HepG2 (cell line): Measurements from ENCODE around the gene SIK2. TPM values are rescaled to one million over a fixed set of nuclear protein-coding genes. Genes with fewer than 3 reads are reported as not detected.

Experiments
- ATAC-seq: fragments of 200-7000 bp; cut with Tn5 transposase; 3 replicates; pipeline ENCODE4 v1.9.1; 2020; ENCODE audit warnings: mild to moderate bottlenecking, moderate library complexity
- BruUV-seq: library from RNA; stranded (reverse); fragments of 400-500 nt; replicated peaks from 2 replicates; lab custom pipeline; 2021; lab: Mats Ljungman, UMichigan
- CTCF ChIA-PET: fragments of 300-600 bp; formaldehyde crosslinking; extraction: SDS; loops from one replicate; lab custom pipeline; 2021; ENCODE audit warnings: low total read pairs, inconsistent platforms, low intra/inter-chr PET ratio; lab: Yijun Ruan, JAX
- POLR2A ChIA-PET: fragments of 350-600 bp; sonication (Branson Sonifier 250); formaldehyde crosslinking; loops from one replicate; lab custom pipeline; 2020; ENCODE audit warnings: antibody characterized with exemption, inconsistent platforms; lab: Yijun Ruan, JAX
- DNase-seq: peaks from one replicate; pipeline ENCODE4 v3.0.0-alpha.2; 2015; ENCODE audit warnings: low spot score
- FAIRE-seq: peaks from 3 replicates; lab custom pipeline; 2011; peaks lifted over from hg19 to GRCh38; lab: Jason Lieb, UNC
- H2AFZ ChIP-seq: one replicate; pipeline ENCODE4 v1.6.1; 2011; ENCODE audit warnings: low read length, inconsistent platforms
- H3K27ac ChIP-seq: fragments of 300-600 bp; 3 replicates; pipeline ENCODE4 v1.8.0; 2011; ENCODE audit warnings: mixed run types, mild to moderate bottlenecking, mixed read lengths, low read length, inconsistent platforms; ENCODE audit not compliant: insufficient read depth; ENCODE audit errors: extremely low read length
- H3K27me3 ChIP-seq, 2 experiments: fragments of 200-600 bp in 1 of 2; 2 replicates in 1 of 2; 3 replicates in 1 of 2; pipeline versions ENCODE4 v1.6.0 to v1.8.0; 2011; ENCODE audit warnings: low read length in 2 of 2, mild to moderate bottlenecking in 2 of 2, moderate library complexity in 2 of 2, inconsistent platforms in 1 of 2; ENCODE audit not compliant: insufficient read depth in 2 of 2, control insufficient read depth in 1 of 2
- H3K36me3 ChIP-seq, 2 experiments: fragments of 200-600 bp in 1 of 2; replicated peaks in 1 of 2; 2 replicates in 1 of 2; 3 replicates in 1 of 2; pipeline versions ENCODE4 v1.5.1 to v1.8.0; 2011; ENCODE audit warnings: low read length in 2 of 2, inconsistent platforms in 1 of 2; ENCODE audit not compliant: insufficient read depth in 2 of 2, control insufficient read depth in 1 of 2
- H3K4me1 ChIP-seq: 2 replicates; pipeline ENCODE4 v1.5.1; 2012; ENCODE audit warnings: low read length, inconsistent platforms; ENCODE audit not compliant: insufficient read depth
- H3K4me2 ChIP-seq: 2 replicates; pipeline ENCODE4 v1.6.0; 2011; ENCODE audit warnings: low read depth, low read length, inconsistent platforms
- H3K4me3 ChIP-seq, 3 experiments: fragments of 200-600 bp in 1 of 3; sonication (generic), shearing (Covaris generic) in 1 of 3; replicated peaks in 1 of 3; 2 replicates each; pipeline ENCODE4 v1.5.1; 2011 to 2016; ENCODE audit warnings: low read length in 3 of 3, inconsistent platforms in 2 of 3, low read depth in 2 of 3, mild to moderate bottlenecking in 2 of 3, control low read depth in 1 of 3, mixed read lengths in 1 of 3; ENCODE audit not compliant: insufficient read depth in 1 of 3
- H3K79me2 ChIP-seq: one replicate; pipeline ENCODE4 v1.6.1; 2011; ENCODE audit warnings: low read length, inconsistent platforms; ENCODE audit not compliant: insufficient read depth
- H3K9ac ChIP-seq: 2 replicates; pipeline ENCODE4 v1.6.0; 2011; ENCODE audit warnings: mild to moderate bottlenecking, low read depth, low read length, inconsistent platforms; ENCODE audit not compliant: insufficient read depth
- H3K9me3 ChIP-seq: 2 replicates; pipeline ENCODE4 v1.5.1; 2012; ENCODE audit warnings: mild to moderate bottlenecking, low read length
- H4K20me1 ChIP-seq: 2 replicates; pipeline ENCODE4 v1.6.0; 2011; ENCODE audit warnings: inconsistent platforms, mild to moderate bottlenecking, low read length, moderate library complexity; ENCODE audit not compliant: insufficient read depth
- AGO2 ChIP-seq: fragments of 200-400 bp; formaldehyde crosslinking; optimal IDR thresholded peaks from 2 replicates; pipeline ENCODE3; 2017; ENCODE audit warnings: mild to moderate bottlenecking, low read depth, low read length, moderate library complexity
- BCLAF1 ChIP-seq: fragments of 450-650 bp; IDR thresholded peaks from 2 replicates; pipeline ENCODE4 v1.6.1; 2017; ENCODE audit warnings: mild to moderate bottlenecking
- FOSL2 ChIP-seq: sonication (generic); formaldehyde crosslinking; IDR thresholded peaks from 2 replicates; pipeline ENCODE4 v1.4.0; 2020; ENCODE audit warnings: missing genetic modification reagents
- HIVEP1 ChIP-seq: sonication (generic); formaldehyde crosslinking; IDR thresholded peaks from 2 replicates; pipeline ENCODE4 v1.4.0; 2020; ENCODE audit warnings: mild to moderate bottlenecking, missing genetic modification reagents
- HOXA9 ChIP-seq: sonication (generic); formaldehyde crosslinking; IDR thresholded peaks from 2 replicates; pipeline ENCODE4 v1.8.1; 2022; ENCODE audit warnings: missing genetic modification reagents, mild to moderate bottlenecking, moderate library complexity, borderline replicate concordance
- MIER3 ChIP-seq: IDR thresholded peaks from 2 replicates; pipeline ENCODE4 v1.6.1; 2016; ENCODE audit warnings: missing compliant biosample characterization, borderline replicate concordance
- SP2 ChIP-seq: sonication (generic); formaldehyde crosslinking; IDR thresholded peaks from 2 replicates; pipeline ENCODE4 v1.5.1; 2020; ENCODE audit warnings: mild to moderate bottlenecking, missing genetic modification reagents
- TRAFD1 ChIP-seq: sonication (generic); formaldehyde crosslinking; IDR thresholded peaks from 2 replicates; pipeline ENCODE4 v1.5.1; 2020; ENCODE audit warnings: missing genetic modification reagents, mild to moderate bottlenecking, borderline replicate concordance
- ZNF256 ChIP-seq: sonication (generic); formaldehyde crosslinking; conservative IDR thresholded peaks from 2 replicates; pipeline ENCODE4 v1.4.0; 2020; ENCODE audit warnings: missing genetic modification reagents
- ZNF337 ChIP-seq: sonication (generic); formaldehyde crosslinking; IDR thresholded peaks from 2 replicates; pipeline ENCODE4 v1.5.1; 2020; ENCODE audit warnings: missing genetic modification reagents, low read depth, mild to moderate bottlenecking, borderline replicate concordance
- ZNF484 ChIP-seq: sonication (generic); formaldehyde crosslinking; IDR thresholded peaks from 2 replicates; pipeline ENCODE4 v1.5.1; 2020; ENCODE audit warnings: mild to moderate bottlenecking, low read depth, missing genetic modification reagents, borderline replicate concordance
- ZNF629 ChIP-seq: sonication (generic); formaldehyde crosslinking; conservative IDR thresholded peaks from 2 replicates; pipeline ENCODE4 v1.5.0; 2020; ENCODE audit warnings: missing genetic modification reagents
- ZSCAN22 ChIP-seq: sonication (generic); formaldehyde crosslinking; IDR thresholded peaks from 2 replicates; pipeline ENCODE4 v1.4.0; 2020; ENCODE audit warnings: mild to moderate bottlenecking, missing genetic modification reagents
- ZZZ3 ChIP-seq: sonication (generic); formaldehyde crosslinking; IDR thresholded peaks from 2 replicates; pipeline ENCODE4 v1.4.0; 2020; ENCODE audit warnings: missing genetic modification reagents, mild to moderate bottlenecking, borderline replicate concordance
- in situ Hi-C: cut with HindIII; loops from 2 replicates; pipeline ENCODE4 v1.10.0; 2017; ENCODE audit warnings: low pct_unique_long_range_greater_than_20kb; ENCODE audit not compliant: extremely low pct_ligation_motif_present
- intact Hi-C: fragments of 100-400 bp; cut with micrococcal nuclease; formaldehyde crosslinking; loops from one replicate; pipeline ENCODE4 v1.10.0; 2022; ENCODE audit not compliant: unreplicated experiment
- polyA plus RNA-seq, 8 experiments: library from polyadenylated mRNA; depleted of rRNA in 3 of 8; stranded (reverse) in 7 of 8; unstranded in 1 of 8; fragments of >200 nt; fragmentation: Illumina TruSeq in 4 of 8; extraction: Trizol in 4 of 8; gene quantifications; 2 replicates each; pipeline versions ENCODE4 v1.2.1 to v1.2.3, GENCODE V29; 2011 to 2016; ENCODE audit warnings: low read depth in 4 of 8, missing spikeins in 1 of 8, mixed read lengths in 1 of 8; ENCODE audit not compliant: insufficient read depth in 1 of 8
- total RNA-seq, 5 experiments: library from RNA; depleted of rRNA; stranded (reverse); fragments of >200 nt; fragmentation: Illumina TruSeq; extraction: Trizol; gene quantifications; 2 replicates each; pipeline ENCODE4 v1.2.3, GENCODE V29; 2016; ENCODE audit warnings: low read depth in 1 of 5
- TF ChIP-seq, protein P1 (sequence below): sonication (generic); formaldehyde crosslinking; IDR thresholded peaks from 2 replicates; pipeline ENCODE4 v1.8.0; 2023; ENCODE audit warnings: mild to moderate bottlenecking, missing genetic modification reagents

Gene SIK2
- total and polyA plus RNA-seq, 2 of the 13 experiments (the other 11 are each of a cell fraction or from before 2014, with no cell fraction given), result 8.1 to 15.4 TPM

DNA sequence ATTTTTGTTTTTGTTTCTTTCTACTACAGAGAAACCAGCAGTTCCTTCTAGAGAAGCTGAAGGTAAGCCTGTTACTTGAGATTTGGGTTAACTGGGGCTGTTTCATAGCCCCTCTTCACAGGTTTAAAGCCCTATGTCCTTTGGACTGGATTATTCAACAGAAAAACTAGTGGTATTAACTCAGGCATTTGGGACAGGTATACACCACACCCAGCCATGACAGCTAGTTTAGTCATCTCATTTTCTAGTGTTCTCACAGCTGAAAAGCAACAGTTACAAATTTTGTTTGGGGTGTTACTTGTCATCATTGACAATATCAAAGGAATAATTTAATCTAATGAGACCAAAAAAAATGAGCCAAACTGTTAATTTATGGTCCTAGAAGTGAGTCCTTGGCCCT lies 47.7 kb upstream of the SIK2 start:
- DNase-seq (no peak), ATAC-seq (no peak), FAIRE-seq (no peak)
- Histone ChIP-seq H3K27ac (no peak overlapping the region), H3K4me2 (no peak overlapping the region), H4K20me1 (no peaks in the 10 kb centered on the region), H3K9ac (no peak overlapping the region), H3K36me3 (no peaks in the 10 kb centered on the region), H3K4me1 (no peaks in the 10 kb centered on the region), H2AFZ (no peak overlapping the region), H3K4me3 (no peak overlapping the region), H3K27me3 (peaks cover 0 to 18% of the 10 kb centered on the region in 2 experiments; a peak in 2 of 5 replicates), H3K79me2 (no peaks in the 10 kb centered on the region), H3K9me3 (peaks cover 6% of the 10 kb centered on the region; the same call in 1 of the 2 replicates)
- intact Hi-C loops (no loop called here), in situ Hi-C loops (no loop called here)
- no TSS peak for BruUV-seq
- no peak for TF ChIP-seq BCLAF1
- no peak for TF ChIP-seq ZNF337
- no peak for TF ChIP-seq FOSL2 (CRISPR knock-in tag)
- ChIA-PET POLR2A (no interaction called here), CTCF (no interaction called here)

DNA sequence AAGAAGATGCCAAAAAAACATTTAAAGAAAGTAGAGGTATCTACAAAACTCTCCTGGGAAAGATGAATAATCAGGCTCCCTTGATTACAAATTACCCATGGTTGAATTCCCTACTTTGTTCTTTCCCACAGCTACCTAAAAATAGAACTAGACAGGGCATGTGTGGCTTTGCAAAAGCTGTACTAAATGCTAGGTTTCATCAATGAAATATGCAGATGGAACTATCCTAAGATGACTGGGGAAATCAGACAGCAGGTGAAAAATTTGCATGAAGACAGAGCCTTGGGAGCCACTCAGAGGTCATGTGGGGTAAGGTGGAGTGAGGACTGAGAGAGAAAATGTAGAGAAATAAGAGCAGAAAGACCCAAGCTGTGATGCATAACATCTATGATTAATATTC lies 47.0 kb upstream of the SIK2 start:
- Histone ChIP-seq H3K4me2 (no peak overlapping the region), H3K4me3 (no peak overlapping the region), H3K9ac (no peak overlapping the region), H3K27me3 (peaks cover 0 to 12% of the 10 kb centered on the region in 2 experiments; a peak in 2 of 5 replicates), H3K4me1 (no peaks in the 10 kb centered on the region), H2AFZ (no peak overlapping the region), H3K79me2 (no peaks in the 10 kb centered on the region), H3K36me3 (no peaks in the 10 kb centered on the region), H3K9me3 (peaks cover 6% of the 10 kb centered on the region; the same call in 1 of the 2 replicates), H4K20me1 (no peaks in the 10 kb centered on the region), H3K27ac (no peak overlapping the region)
- POLR2A ChIA-PET, result no interaction called here
- DNase-seq (no peak), ATAC-seq (no peak), FAIRE-seq (no peak)
- in situ Hi-C loops, result no loop called here
- intact Hi-C loops, result no loop called here
- TF ChIP-seq ZZZ3 (CRISPR knock-in tag), result no peak
- no peak for TF ChIP-seq AGO2
- no peak for TF ChIP-seq ZNF484 (CRISPR knock-in tag)
- TF ChIP-seq MIER3 (CRISPR knock-in tag), result no peak
- TF ChIP-seq ZNF256, result no peak
- TF ChIP-seq SP2 (CRISPR knock-in tag), result no peak
- no peak for TF ChIP-seq HOXA9 (CRISPR knock-in tag)
- TF ChIP-seq TRAFD1 (CRISPR knock-in tag), result no peak
- no peak for TF ChIP-seq HIVEP1 (CRISPR knock-in tag)
- TF ChIP-seq, protein P1, sequence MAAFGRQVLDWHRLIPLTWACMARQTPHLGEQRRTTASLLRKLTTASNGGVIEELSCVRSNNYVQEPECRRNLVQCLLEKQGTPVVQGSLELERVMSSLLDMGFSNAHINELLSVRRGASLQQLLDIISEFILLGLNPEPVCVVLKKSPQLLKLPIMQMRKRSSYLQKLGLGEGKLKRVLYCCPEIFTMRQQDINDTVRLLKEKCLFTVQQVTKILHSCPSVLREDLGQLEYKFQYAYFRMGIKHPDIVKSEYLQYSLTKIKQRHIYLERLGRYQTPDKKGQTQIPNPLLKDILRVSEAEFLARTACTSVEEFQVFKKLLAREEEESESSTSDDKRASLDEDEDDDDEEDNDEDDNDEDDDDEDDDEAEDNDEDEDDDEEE (CRISPR knock-in tag), result no peak
- TF ChIP-seq ZNF629 (CRISPR knock-in tag), result no peak
- no peak for TF ChIP-seq ZSCAN22 (CRISPR knock-in tag)
- no TSS peak for BruUV-seq
- CTCF ChIA-PET, result no interaction called here
